Measurements from ENCODE around the gene AP2A2.

Gene AP2A2

GRCh38 chr11:895331-896110 is 30.1 kb upstream of the AP2A2 start:
- Histone ChIP-seq H3K9ac (ENCODE audit: low read depth, low read length, poor library complexity, severe bottlenecking) (no peak overlapping the region), H3K4me3 (ENCODE audit: low read length, poor library complexity, severe bottlenecking) (no peak overlapping the region), H2AFZ (ENCODE audit: low read length) (no peak overlapping the region), H3K9me2 (replicated peaks; ENCODE audit: low read depth, low read length) (no peaks in the 10 kb centered on the region), H3K9me3 (ENCODE audit: insufficient read depth, low read depth, low read length) (no peaks in the 10 kb centered on the region), H3F3A (ENCODE audit: low read depth) (no peaks in the 10 kb centered on the region), H3K79me2 (ENCODE audit: insufficient read depth, low read length) (no peaks in the 10 kb centered on the region), H3K36me3 (ENCODE audit: insufficient read depth, low read length) (peaks cover 16% of the 10 kb centered on the region; the same call in 1 of the 2 replicates), H3K27me3 (ENCODE audit: insufficient read depth, low read length, poor library complexity, severe bottlenecking) (no peaks in the 10 kb centered on the region), H3K4me1 (ENCODE audit: insufficient read depth, low read length, poor library complexity, severe bottlenecking) (peaks cover 15% of the 10 kb centered on the region), H3K4me2 (ENCODE audit: low read depth, low read length, poor library complexity, severe bottlenecking) (no peak overlapping the region), H4K20me1 (ENCODE audit: insufficient read depth, low read length, poor library complexity, severe bottlenecking) (no peaks in the 10 kb centered on the region)
- TF ChIP-seq EZH2phosphoT487 (IDR thresholded peaks at IDR 0.05; ENCODE audit: borderline replicate concordance): no peak
- no peak for TF ChIP-seq CTCF (conservative IDR thresholded peaks at IDR 0.05; ENCODE audit: low read length)

GRCh38 chr11:897253-898142 is 28.2 kb upstream of the AP2A2 start:
- Histone ChIP-seq H3F3A (ENCODE audit: low read depth) (no peaks in the 10 kb centered on the region), H4K20me1 (ENCODE audit: insufficient read depth, low read length, poor library complexity, severe bottlenecking) (no peaks in the 10 kb centered on the region), H3K9me2 (replicated peaks; ENCODE audit: low read depth, low read length) (no peaks in the 10 kb centered on the region), H3K9ac (ENCODE audit: low read depth, low read length, poor library complexity, severe bottlenecking) (no peak overlapping the region), H3K4me3 (ENCODE audit: low read length, poor library complexity, severe bottlenecking) (no peak overlapping the region), H3K4me2 (ENCODE audit: low read depth, low read length, poor library complexity, severe bottlenecking) (no peak overlapping the region), H3K27me3 (ENCODE audit: insufficient read depth, low read length, poor library complexity, severe bottlenecking) (no peaks in the 10 kb centered on the region), H3K36me3 (ENCODE audit: insufficient read depth, low read length) (peaks cover 29% of the 10 kb centered on the region; the same call in 1 of the 2 replicates), H3K79me2 (ENCODE audit: insufficient read depth, low read length) (no peaks in the 10 kb centered on the region), H2AFZ (ENCODE audit: low read length) (no peak overlapping the region), H3K9me3 (ENCODE audit: insufficient read depth, low read depth, low read length) (no peaks in the 10 kb centered on the region), H3K4me1 (ENCODE audit: insufficient read depth, low read length, poor library complexity, severe bottlenecking) (no peaks in the 10 kb centered on the region)
- TF ChIP-seq EZH2phosphoT487 (IDR thresholded peaks at IDR 0.05; ENCODE audit: borderline replicate concordance) (no peak), CTCF (conservative IDR thresholded peaks at IDR 0.05; ENCODE audit: low read length) (no peak)

- H3K27me3 ChIP-seq (ENCODE audit: insufficient read depth, low read length, poor library complexity, severe bottlenecking): no peaks in the 10 kb centered on the region
- H3K9me2 ChIP-seq (replicated peaks; ENCODE audit: low read depth, low read length): no peaks in the 10 kb centered on the region
- no peak overlapping the region for H3K4me3 ChIP-seq (ENCODE audit: low read length, poor library complexity, severe bottlenecking)
- no peak overlapping the region for H3K9ac ChIP-seq (ENCODE audit: low read depth, low read length, poor library complexity, severe bottlenecking)
- peaks cover 35% of the 10 kb centered on the region; the same call in 1 of the 2 replicates for H3K36me3 ChIP-seq (ENCODE audit: insufficient read depth, low read length)
- no peak overlapping the region for H2AFZ ChIP-seq (ENCODE audit: low read length)
- TF ChIP-seq EZH2phosphoT487 (IDR thresholded peaks at IDR 0.05; ENCODE audit: borderline replicate concordance): no peak
- peak; percentile 56 for TF ChIP-seq CTCF (conservative IDR thresholded peaks at IDR 0.05; ENCODE audit: low read length)
- no peaks in the 10 kb centered on the region for H3K9me3 ChIP-seq (ENCODE audit: insufficient read depth, low read depth, low read length)
- H3K4me1 ChIP-seq (ENCODE audit: insufficient read depth, low read length, poor library complexity, severe bottlenecking): no peaks in the 10 kb centered on the region
- no peaks in the 10 kb centered on the region for H3K79me2 ChIP-seq (ENCODE audit: insufficient read depth, low read length)
- H3K4me2 ChIP-seq (ENCODE audit: low read depth, low read length, poor library complexity, severe bottlenecking): no peak overlapping the region
- no peaks in the 10 kb centered on the region for H4K20me1 ChIP-seq (ENCODE audit: insufficient read depth, low read length, poor library complexity, severe bottlenecking)
- no peaks in the 10 kb centered on the region for H3F3A ChIP-seq (ENCODE audit: low read depth)
Observed at GRCh38 chr11:898143-898511, 27.5 kb upstream of the AP2A2 start.

Data from Loucy (cell line).